Measurements from ENCODE around the gene WAC.

The WAC gene

GRCh38 chr10:28668363-28669226, 135.7 kb downstream of the WAC start:
- DNase-seq (ENCODE audit: low read depth) = no peak

DNA sequence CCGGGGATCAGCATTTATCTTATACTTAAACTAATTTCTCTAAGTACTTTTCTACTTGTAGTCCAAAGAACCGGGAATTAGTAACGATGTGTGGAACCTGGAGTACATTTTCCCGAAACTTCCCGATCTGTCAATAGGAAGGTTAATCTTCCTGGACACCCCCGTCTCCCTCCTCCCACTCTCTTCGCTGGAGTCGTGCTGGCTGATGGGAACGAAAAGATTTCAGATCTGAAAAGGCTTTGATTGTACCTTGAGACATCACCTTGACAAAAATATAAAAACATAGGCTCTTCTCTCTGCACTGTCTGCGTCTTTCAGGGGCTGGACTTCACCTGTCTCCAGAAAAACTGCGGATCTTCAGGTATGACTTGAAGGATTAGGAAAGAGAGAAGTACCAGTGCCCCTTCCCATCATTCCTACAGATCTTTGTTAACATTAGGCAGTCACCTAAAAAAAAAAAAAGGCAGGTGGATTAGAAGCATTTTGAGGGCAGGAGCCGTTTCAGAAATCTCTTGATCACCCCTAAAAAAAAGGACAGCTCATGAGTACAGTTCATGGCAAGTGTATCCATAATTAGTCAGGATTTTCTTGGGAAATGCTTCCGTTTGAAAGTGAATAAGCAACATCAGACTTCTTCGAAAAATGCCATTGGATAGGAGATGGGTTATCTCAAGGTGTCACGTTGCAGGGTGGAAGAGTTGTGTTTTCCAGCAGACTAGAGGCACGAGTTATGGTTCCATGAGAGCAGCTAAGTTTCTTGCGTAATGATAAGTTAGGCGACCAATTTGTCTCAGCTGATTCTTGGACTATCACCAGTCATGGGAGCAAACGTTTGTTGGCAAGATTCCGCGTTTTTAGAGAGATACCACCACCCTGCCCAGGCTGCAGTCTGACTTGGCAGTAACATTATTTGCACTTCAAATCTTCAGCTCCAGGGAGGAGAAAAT, 136.6 kb downstream of the WAC start:
- DNase-seq (ENCODE audit: low read depth) = no peak

Data from T-helper 22 cell (primary cell).